Natural killer cell (primary cell): ENCODE data around the gene FADS6. TPM values are rescaled to one million over a fixed set of nuclear protein-coding genes. Genes with fewer than 3 reads are reported as not detected.

Experiments
- ATAC-seq, 3 donors: fragments of 150-1000 bp in 2 of 3; fragments of 200-7000 bp in 1 of 3; cut with Tn5 transposase; 1 replicate in 1 of 3; 2 replicates in 2 of 3; pipeline ENCODE4 v1.10.0; 2021; ENCODE audit warnings: mild to moderate bottlenecking in 2 of 3, moderate library complexity in 2 of 3
- DNase-seq, 2 donors: peaks; one replicate each; pipeline versions ENCODE4 v3.0.0 to v3.0.0-alpha.2; 2013 to 2021; ENCODE audit warnings: mixed read lengths in 1 of 2
- H3K27ac ChIP-seq: one replicate; pipeline ENCODE4 v1.5.1; 2013; ENCODE audit warnings: mild to moderate bottlenecking, low read length
- H3K27me3 ChIP-seq: one replicate; pipeline ENCODE4 v1.6.1; 2013; ENCODE audit warnings: low read length; ENCODE audit not compliant: control insufficient read depth, insufficient read depth
- H3K36me3 ChIP-seq: one replicate; pipeline ENCODE4 v1.6.1; 2013; ENCODE audit warnings: low read length; ENCODE audit not compliant: control insufficient read depth, insufficient read depth
- H3K4me1 ChIP-seq: one replicate; pipeline ENCODE4 v1.6.1; 2013; ENCODE audit warnings: low read length; ENCODE audit not compliant: control insufficient read depth, insufficient read depth
- H3K4me3 ChIP-seq: one replicate; pipeline ENCODE4 v1.5.1; 2013; ENCODE audit warnings: low read length
- H3K9me3 ChIP-seq: one replicate; pipeline ENCODE4 v1.6.1; 2013; ENCODE audit warnings: low read length; ENCODE audit not compliant: control insufficient read depth, insufficient read depth
- H3K27ac Mint-ChIP-seq, 2 donors: one replicate each; pipeline ENCODE4 v1.8.0; 2022; ENCODE audit warnings: mild to moderate bottlenecking in 2 of 2, mixed read lengths in 2 of 2, moderate library complexity in 1 of 2
- H3K27me3 Mint-ChIP-seq, 2 donors: one replicate each; pipeline ENCODE4 v1.8.0; 2022; ENCODE audit warnings: low read depth in 2 of 2, mixed read lengths in 2 of 2
- H3K36me3 Mint-ChIP-seq: one replicate; pipeline ENCODE4 v1.8.0; 2022; ENCODE audit warnings: mixed read lengths
- H3K4me1 Mint-ChIP-seq, 2 donors: one replicate each; pipeline ENCODE4 v1.8.0; 2022; ENCODE audit warnings: mixed read lengths in 2 of 2
- H3K4me3 Mint-ChIP-seq: one replicate; pipeline ENCODE4 v1.8.0; 2022; ENCODE audit warnings: mild to moderate bottlenecking, moderate library complexity, mixed read lengths
- H3K9me3 Mint-ChIP-seq, 2 donors: one replicate each; pipeline ENCODE4 v1.8.0; 2022; ENCODE audit warnings: mixed read lengths in 2 of 2
- WGBS: methylation state at CpG from one replicate; pipeline ENCODE4 v1.1.7; 2013; ENCODE audit warnings: missing lambda C conversion rate; ENCODE audit not compliant: insufficient coverage; 5-methylcytosine and 5-hydroxymethylcytosine counted together
- intact Hi-C: fragments of 100-400 bp; cut with micrococcal nuclease; formaldehyde crosslinking; loops from one replicate; pipeline ENCODE4 v1.14.2; 2022
- total RNA-seq, 4 donors: library from RNA; stranded (reverse); fragments of 120-200 nt in 1 of 4; gene quantifications; one replicate each; pipeline versions ENCODE4 v1.2.3 to v1.2.4, GENCODE V29; 2013 to 2022
- TF ChIP-seq, protein P1 (sequence below): fragments of 200-600 bp; IDR thresholded peaks from one replicate; pipeline ENCODE4 v1.8.0; 2022; ENCODE audit warnings: antibody characterized with exemption

FADS6 gene
- total RNA-seq, 3 donors from 2014 or later (not counting 1 experiment from before 2014, with no cell fraction given): not detected

DNA sequence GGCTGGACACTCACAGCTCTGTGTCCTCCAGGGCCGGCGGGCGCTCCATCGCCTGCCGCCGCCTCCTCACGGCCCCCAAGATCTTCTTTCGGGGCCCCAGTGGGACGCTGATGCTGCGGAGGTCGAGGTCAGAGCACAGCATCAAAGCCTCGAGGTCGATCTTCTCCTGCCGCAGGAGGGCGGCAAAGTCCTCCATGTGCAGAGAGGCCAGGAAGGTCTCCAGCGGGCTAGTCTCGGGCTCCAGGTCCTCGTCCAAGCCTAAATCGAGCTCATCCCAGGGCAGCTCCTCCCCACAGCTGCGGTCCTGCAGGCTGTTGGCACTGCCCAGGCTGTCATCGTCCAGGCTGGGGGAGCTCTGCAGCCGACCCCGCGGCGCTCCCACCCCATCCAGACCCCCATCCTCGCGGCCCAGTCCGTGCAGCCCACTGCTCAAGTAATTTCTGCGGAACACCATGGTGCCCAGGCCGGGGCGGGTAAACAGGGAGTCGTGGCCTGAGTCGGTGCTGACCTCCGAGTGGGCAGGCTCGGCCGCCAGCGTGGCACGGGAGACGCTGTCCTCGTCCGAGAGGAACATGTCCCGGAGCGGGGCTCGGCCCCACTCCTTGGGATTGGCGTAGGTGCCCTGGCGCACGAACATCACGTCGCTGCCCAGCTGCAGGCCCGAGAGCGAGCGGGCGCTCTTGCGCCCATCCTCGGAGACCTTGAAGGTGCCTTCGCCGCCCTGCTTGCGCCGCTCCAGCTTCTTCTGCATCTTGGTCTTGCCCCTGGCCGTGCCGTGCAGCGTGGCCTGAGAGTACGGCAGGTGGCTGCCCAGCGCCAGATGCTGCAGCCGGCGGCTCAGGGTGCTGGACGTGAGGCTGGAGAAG is 26.2 kb upstream of the FADS6 start:
- no peaks in the 10 kb centered on the region for H3K9me3 ChIP-seq
- H3K27me3 Mint-ChIP-seq: peaks cover 0 to 24% of the 10 kb centered on the region in 2 donors
- H3K4me1 ChIP-seq: peaks cover 30% of the 10 kb centered on the region
- no peak overlapping the region for H3K27ac ChIP-seq
- H3K9me3 Mint-ChIP-seq: no peaks in the 10 kb centered on the region
- H3K36me3 ChIP-seq: no peaks in the 10 kb centered on the region
- ATAC-seq (no peak), DNase-seq (peak in 1 of 2 donors; percentile 31)
- H3K4me3 ChIP-seq: no peak overlapping the region
- no peaks in the 10 kb centered on the region for H3K36me3 Mint-ChIP-seq
- H3K27me3 ChIP-seq: peaks cover 20% of the 10 kb centered on the region
- TF ChIP-seq, protein P1, sequence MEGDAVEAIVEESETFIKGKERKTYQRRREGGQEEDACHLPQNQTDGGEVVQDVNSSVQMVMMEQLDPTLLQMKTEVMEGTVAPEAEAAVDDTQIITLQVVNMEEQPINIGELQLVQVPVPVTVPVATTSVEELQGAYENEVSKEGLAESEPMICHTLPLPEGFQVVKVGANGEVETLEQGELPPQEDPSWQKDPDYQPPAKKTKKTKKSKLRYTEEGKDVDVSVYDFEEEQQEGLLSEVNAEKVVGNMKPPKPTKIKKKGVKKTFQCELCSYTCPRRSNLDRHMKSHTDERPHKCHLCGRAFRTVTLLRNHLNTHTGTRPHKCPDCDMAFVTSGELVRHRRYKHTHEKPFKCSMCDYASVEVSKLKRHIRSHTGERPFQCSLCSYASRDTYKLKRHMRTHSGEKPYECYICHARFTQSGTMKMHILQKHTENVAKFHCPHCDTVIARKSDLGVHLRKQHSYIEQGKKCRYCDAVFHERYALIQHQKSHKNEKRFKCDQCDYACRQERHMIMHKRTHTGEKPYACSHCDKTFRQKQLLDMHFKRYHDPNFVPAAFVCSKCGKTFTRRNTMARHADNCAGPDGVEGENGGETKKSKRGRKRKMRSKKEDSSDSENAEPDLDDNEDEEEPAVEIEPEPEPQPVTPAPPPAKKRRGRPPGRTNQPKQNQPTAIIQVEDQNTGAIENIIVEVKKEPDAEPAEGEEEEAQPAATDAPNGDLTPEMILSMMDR: no peak
- no peak overlapping the region for H3K4me3 Mint-ChIP-seq
- WGBS: 72% methylated on average over 67 of the region's 67 CpGs
- no peak overlapping the region for H3K27ac Mint-ChIP-seq
- H3K4me1 Mint-ChIP-seq: peaks cover 0 to 16% of the 10 kb centered on the region in 2 donors
- intact Hi-C loops: loop anchor here (5.0 kb wide), 1 partner anchor 38 kb away; no protein-coding TSS in a partner anchor

DNA sequence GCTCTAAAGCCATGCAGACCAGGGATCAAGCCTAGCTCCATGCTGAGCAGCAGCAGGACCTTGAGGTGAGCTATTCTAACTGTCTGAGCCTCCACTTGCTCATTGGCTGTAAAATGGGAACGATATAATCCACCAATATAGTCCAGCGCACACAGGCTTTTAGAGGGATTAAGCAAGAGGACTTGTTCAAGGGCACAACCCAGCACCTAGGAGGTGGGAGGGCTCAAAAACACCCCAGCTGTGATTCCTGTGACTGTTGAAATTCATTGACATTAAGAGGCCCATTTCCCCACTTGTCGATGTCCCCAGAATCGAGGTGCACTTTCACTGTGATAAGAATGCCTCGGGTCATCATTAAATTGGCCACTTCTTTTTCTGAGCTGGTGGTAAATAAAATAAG is 25.5 kb upstream of the FADS6 start:
- no peak overlapping the region for H3K27ac Mint-ChIP-seq
- no peaks in the 10 kb centered on the region for H3K36me3 Mint-ChIP-seq
- 93% methylated on average over 5 of the region's 5 CpGs for WGBS
- H3K27me3 Mint-ChIP-seq: peaks cover 0 to 18% of the 10 kb centered on the region in 2 donors
- Histone ChIP-seq H3K4me1 (peaks cover 22% of the 10 kb centered on the region), H3K4me3 (no peak overlapping the region), H3K27me3 (peaks cover 12% of the 10 kb centered on the region), H3K27ac (no peak overlapping the region), H3K36me3 (no peaks in the 10 kb centered on the region), H3K9me3 (no peaks in the 10 kb centered on the region)
- no peaks in the 10 kb centered on the region for H3K9me3 Mint-ChIP-seq
- DNase-seq (no peak), ATAC-seq (no peak)
- H3K4me1 Mint-ChIP-seq: peaks cover 0 to 8% of the 10 kb centered on the region in 2 donors
- TF ChIP-seq, protein P1: no peak
- H3K4me3 Mint-ChIP-seq: no peak overlapping the region
- intact Hi-C loops: no loop called here

DNA sequence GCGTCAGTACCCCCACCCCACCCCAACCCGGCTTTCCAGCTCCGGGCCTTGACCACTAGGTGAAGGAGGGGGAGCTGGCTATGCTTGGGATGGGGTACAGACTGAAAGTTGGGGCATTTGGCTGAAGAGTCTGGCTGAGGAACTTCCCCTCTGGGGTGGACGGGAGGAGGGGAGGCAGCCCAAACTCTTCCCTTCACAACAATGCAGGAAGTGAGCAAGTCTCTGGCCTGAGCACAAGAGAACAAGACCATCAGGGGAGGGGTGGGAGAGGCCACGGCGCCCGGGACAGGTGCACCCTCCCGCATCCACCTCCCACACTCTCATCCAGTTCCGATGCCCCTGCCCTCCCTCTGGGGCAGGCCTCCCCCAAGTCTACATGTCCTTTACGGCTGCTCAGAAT is 24.0 kb upstream of the FADS6 start:
- TF ChIP-seq, protein P1: no peak
- intact Hi-C loops: no loop called here
- H3K27me3 Mint-ChIP-seq: peaks cover 0 to 12% of the 10 kb centered on the region in 2 donors
- no peak overlapping the region for H3K4me3 Mint-ChIP-seq
- ATAC-seq: no peak
- no peaks in the 10 kb centered on the region for H3K36me3 Mint-ChIP-seq
- WGBS: 33% methylated on average over 6 of the region's 10 CpGs
- peaks cover 9% of the 10 kb centered on the region for H3K4me1 ChIP-seq
- H3K9me3 Mint-ChIP-seq: no peaks in the 10 kb centered on the region
- no peak for DNase-seq
- no peak overlapping the region for H3K27ac Mint-ChIP-seq
- no peak overlapping the region for H3K4me3 ChIP-seq
- H3K27me3 ChIP-seq: peaks cover 3% of the 10 kb centered on the region
- H3K9me3 ChIP-seq: no peaks in the 10 kb centered on the region
- no peaks in the 10 kb centered on the region for H3K36me3 ChIP-seq
- H3K27ac ChIP-seq: no peak overlapping the region
- H3K4me1 Mint-ChIP-seq: peaks cover 0 to under 1% of the 10 kb centered on the region in 2 donors
